ENCODE measurements around the gene NEDD4L. TPM values are rescaled to one million over a fixed set of nuclear protein-coding genes. Genes with fewer than 3 reads are reported as not detected.
A peak's percentile ranks its signal among the peaks of the same experiment; 100 is the strongest.

NEDD4L gene
- total and polyA plus RNA-seq, 4 donors: 40.2 to 308 (median 148) TPM

GRCh38 chr18:58321986-58322385 is 278.0 kb downstream of the NEDD4L start:
- peak overlapping the region in 1 of 2 donors; percentile 44 for H3K9ac ChIP-seq (ENCODE audit: insufficient read depth in 1 of 2, low read length in 2 of 2)
- H3K4me3 ChIP-seq: no peak overlapping the region
- peak; percentile 41 for TF ChIP-seq CTCF (IDR thresholded peaks at IDR 0.05; ENCODE audit: control extremely low read depth, extremely low read depth)
- H3K4me1 ChIP-seq (ENCODE audit: control insufficient read depth in 5 of 5, insufficient read depth in 5 of 5, low read length in 5 of 5): peaks cover 0 to 9% (median 6%) of the 10 kb centered on the region in 5 donors
- ATAC-seq (ENCODE audit: insufficient read depth, low FRiP score) (peak; percentile 66), DNase-seq (peak; percentile 69 to 89 (median 88))
- H3K27ac ChIP-seq (ENCODE audit: low read depth in 1 of 2, low read length in 1 of 2): peak overlapping the region; percentile 41 to 73
- H3K27me3 ChIP-seq (ENCODE audit: control insufficient read depth in 3 of 3, insufficient read depth in 3 of 3, low read length in 2 of 3): no peaks in the 10 kb centered on the region
- WGBS, 2 donors: 15 to 31% methylated on average over 6 of the region's 6 CpGs
- H3K9me3 ChIP-seq (ENCODE audit: control insufficient read depth in 4 of 4, insufficient read depth in 3 of 4, low read length in 3 of 4): peaks cover 0 to 1% (median 0%) of the 10 kb centered on the region in 4 donors
- H3K36me3 ChIP-seq (ENCODE audit: control insufficient read depth in 4 of 4, insufficient read depth in 4 of 4, low read length in 4 of 4): peaks cover 0 to 5% (median 3%) of the 10 kb centered on the region in 4 donors

- H3K9me3 ChIP-seq (ENCODE audit: control insufficient read depth in 4 of 4, insufficient read depth in 3 of 4, low read length in 3 of 4): peaks cover 0 to 1% (median 0%) of the 10 kb centered on the region in 4 donors
- H3K4me1 ChIP-seq (ENCODE audit: control insufficient read depth in 5 of 5, insufficient read depth in 5 of 5, low read length in 5 of 5): peaks cover 0 to 6% (median 4%) of the 10 kb centered on the region in 5 donors
- H3K9ac ChIP-seq (ENCODE audit: insufficient read depth in 1 of 2, low read length in 2 of 2): no peak overlapping the region
- ATAC-seq (ENCODE audit: insufficient read depth, low FRiP score) (no peak), DNase-seq (no peak)
- WGBS, 2 donors: 82 to 90% methylated on average over 5 of the region's 5 CpGs
- H3K36me3 ChIP-seq (ENCODE audit: control insufficient read depth in 4 of 4, insufficient read depth in 4 of 4, low read length in 4 of 4): peaks cover 0 to 8% (median 3%) of the 10 kb centered on the region in 4 donors
- no peak for TF ChIP-seq CTCF (IDR thresholded peaks at IDR 0.05; ENCODE audit: control extremely low read depth, extremely low read depth)
- H3K27me3 ChIP-seq (ENCODE audit: control insufficient read depth in 3 of 3, insufficient read depth in 3 of 3, low read length in 2 of 3): no peaks in the 10 kb centered on the region
- H3K27ac ChIP-seq (ENCODE audit: low read depth in 1 of 2, low read length in 1 of 2): no peak overlapping the region
- no peak overlapping the region for H3K4me3 ChIP-seq
Observed at GRCh38 chr18:58322464-58322863, 278.4 kb downstream of the NEDD4L start.

GRCh38 chr18:58323866-58324762 is 280.1 kb downstream of the NEDD4L start:
- H3K9me3 ChIP-seq (ENCODE audit: control insufficient read depth in 4 of 4, insufficient read depth in 3 of 4, low read length in 3 of 4): peaks cover 0 to 1% (median 0%) of the 10 kb centered on the region in 4 donors
- WGBS, 2 donors: 90 to 91% methylated on average over 15 of the region's 15 CpGs
- ATAC-seq (ENCODE audit: insufficient read depth, low FRiP score) (no peak), DNase-seq (peak in 2 of 3 donors; percentile 61 to 63)
- TF ChIP-seq CTCF (IDR thresholded peaks at IDR 0.05; ENCODE audit: control extremely low read depth, extremely low read depth): no peak
- H3K36me3 ChIP-seq (ENCODE audit: control insufficient read depth in 4 of 4, insufficient read depth in 4 of 4, low read length in 4 of 4): peaks cover 0 to 8% (median 3%) of the 10 kb centered on the region in 4 donors
- no peak overlapping the region for H3K27ac ChIP-seq (ENCODE audit: low read depth in 1 of 2, low read length in 1 of 2)
- no peaks in the 10 kb centered on the region for H3K27me3 ChIP-seq (ENCODE audit: control insufficient read depth in 3 of 3, insufficient read depth in 3 of 3, low read length in 2 of 3)
- H3K4me1 ChIP-seq (ENCODE audit: control insufficient read depth in 5 of 5, insufficient read depth in 5 of 5, low read length in 5 of 5): peaks cover 0 to 6% (median 4%) of the 10 kb centered on the region in 5 donors
- H3K9ac ChIP-seq (ENCODE audit: insufficient read depth in 1 of 2, low read length in 2 of 2): no peak overlapping the region
- no peak overlapping the region for H3K4me3 ChIP-seq

Measured in lung (tissue), 12 donors.